Hematopoietic multipotent progenitor cell treated with erythropoietin and hydrocortisone succinate and interleukin-3 and kit ligand, for 8 days (in vitro differentiated cells): ENCODE results near the gene SPEM3.

Source experiments
- DNase-seq: peaks from one replicate; pipeline ENCODE4 v3.0.0-alpha.2; 2015

The SPEM3 gene

DNA sequence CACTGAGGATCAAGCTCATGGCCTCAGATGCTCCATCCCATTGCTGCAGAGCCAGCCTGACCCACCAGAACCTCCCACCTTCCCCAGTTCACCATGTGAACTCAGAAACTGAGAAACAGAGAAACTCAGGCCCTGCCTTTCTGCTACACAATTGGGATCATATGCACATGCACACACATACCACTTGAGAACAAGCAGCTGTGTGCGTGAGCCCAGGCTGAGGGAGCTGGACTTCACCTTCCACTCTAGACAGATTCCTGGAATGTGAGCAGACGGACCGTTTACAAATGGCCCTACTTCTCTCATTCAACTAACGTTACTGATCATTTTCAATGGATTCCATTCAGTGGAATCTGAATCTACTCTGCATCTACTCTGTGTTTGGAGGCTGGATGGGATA, 5.0 kb upstream of the SPEM3 start:
- DNase-seq: no peak

DNA sequence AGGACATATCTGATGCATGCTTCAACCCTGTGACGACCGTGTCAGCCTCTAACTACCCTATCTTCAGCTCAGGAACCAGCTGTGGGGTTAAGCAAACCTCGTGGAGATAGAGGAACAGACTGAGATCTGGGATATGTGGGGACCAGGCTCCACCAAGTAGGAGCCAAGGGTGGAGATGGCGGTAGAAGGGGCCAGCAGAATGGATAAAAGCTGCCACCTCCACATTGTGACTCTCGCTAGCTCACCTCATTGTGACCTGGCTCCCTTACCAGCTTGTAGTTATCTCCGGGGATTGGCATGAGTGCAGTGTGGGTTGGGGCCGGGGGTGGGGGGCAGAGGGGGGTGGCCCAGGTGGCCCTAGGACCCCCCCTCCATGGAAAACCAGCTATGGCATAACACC, 3.3 kb upstream of the SPEM3 start, which contains the start of gene SPEM2:
Gene SPEM2, plus strand, starts transcription at position 301 of the 400 bp plus-strand sequence. Its CDS starts 73 bp downstream, at position 374.
- DNase-seq: no peak

DNA sequence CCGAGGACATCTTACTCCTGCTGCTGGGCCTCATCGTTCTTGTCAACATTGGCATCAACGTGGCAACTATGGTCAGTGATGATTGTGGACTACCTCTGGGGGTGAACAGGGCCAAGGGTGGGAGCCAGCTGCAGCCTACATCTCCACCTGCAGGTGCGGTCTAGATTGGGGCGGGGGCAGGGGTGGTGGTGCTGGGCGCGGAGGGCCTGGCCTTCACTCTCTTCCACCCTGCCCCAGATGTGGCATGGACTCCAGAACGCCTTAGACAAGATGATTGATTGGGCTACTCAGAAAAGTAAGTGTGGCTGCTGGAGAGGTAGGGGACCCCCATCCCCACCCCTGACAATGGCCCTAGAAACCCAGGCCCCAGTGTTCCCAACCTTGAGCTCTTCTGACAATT, 2.9 kb upstream of the SPEM3 start:
- DNase-seq: no peak

DNA sequence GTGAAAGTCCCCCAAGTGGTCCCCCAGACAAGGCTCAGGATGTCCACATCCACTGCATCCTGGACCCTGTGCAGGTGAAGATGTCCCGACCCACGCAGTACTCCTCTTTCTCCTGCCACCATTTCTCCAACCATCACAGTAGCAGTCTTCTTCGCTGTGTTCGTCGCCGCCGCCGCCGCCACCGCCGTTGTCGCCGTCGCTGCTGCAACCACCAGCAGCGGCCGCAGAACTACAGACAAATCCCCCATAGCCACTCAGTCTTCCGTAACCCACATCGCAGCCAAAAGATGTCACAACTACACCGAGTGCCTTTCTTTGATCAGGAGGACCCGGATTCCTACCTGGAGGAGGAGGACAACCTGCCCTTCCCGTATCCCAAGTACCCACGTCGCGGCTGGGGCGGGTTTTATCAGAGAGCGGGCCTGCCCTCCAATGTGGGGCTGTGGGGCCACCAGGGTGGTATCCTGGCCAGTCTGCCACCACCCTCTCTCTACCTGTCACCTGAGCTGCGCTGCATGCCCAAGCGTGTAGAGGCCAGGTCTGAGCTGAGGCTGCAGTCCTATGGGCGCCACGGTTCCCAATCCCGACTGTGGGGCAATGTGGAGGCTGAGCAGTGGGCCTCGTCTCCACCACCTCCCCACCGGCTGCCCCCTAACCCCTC, 2.3 kb upstream of the SPEM3 start:
- no peak for DNase-seq

DNA sequence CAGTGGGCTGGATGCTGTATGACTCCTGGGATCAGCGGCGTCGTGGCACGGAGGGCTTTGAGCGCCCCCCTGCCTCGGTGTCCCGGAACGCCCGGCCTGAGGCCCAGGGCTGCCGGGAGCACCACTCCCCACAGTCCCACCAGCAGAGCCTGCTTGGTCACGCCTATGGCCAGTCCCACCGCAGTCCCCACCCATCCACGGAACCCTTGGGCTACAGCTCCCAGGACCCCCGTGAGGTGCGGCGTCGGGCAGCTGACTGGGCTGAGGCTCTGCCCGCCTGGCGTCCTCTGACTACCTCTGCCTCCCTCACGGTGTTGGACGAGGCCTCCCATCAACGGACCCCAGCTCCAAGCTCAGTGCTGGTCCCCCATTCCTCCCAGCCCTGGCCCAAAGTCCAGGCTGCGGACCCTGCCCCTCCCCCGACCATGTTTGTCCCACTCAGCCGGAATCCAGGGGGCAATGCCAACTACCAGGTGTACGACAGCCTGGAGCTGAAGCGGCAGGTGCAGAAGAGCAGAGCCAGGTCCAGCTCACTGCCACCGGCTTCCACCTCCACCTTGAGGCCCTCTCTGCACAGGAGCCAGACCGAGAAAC, 1.7 kb upstream of the SPEM3 start:
- DNase-seq: no peak

DNA sequence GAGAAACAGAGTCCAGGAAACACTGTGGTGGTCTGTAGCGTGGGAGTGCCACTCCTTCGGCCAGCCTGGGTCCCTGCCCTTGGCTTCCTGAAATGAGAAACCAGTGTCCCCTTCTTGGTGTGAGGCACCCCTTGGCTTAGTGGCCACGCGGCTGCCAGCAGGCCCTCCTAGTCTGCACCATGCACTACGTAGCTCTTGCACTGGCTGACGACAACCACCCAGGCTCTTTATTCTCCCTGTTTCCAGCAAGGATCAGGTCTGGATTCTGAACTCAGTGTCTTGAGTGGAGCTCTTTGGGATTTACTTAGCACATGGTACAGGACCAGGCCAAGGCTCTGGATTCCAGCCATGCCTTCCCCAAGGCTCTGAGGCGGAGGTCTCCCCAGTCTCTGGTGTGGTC, 1.1 kb upstream of the SPEM3 start:
- no peak for DNase-seq

DNA sequence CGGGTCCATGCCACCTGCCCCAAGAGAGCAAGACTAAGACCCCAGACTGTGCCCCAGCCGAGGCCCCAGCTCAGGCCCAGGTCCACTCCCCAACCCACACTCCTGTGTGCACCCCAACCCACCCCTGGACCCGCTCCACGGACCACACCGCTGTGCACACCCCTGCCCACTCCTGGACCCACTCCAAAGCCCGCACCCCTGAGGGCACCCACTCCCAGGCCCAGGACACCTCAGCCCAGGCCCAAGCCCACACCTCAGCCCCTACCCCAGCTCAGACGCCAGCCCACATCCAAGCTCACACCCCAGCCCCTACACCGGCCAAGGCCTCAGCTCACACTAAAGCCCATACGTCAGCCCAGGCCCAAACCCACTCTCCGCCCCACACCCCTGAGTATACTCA, 1.1 kb downstream of the SPEM3 start:
- DNase-seq: no peak

DNA sequence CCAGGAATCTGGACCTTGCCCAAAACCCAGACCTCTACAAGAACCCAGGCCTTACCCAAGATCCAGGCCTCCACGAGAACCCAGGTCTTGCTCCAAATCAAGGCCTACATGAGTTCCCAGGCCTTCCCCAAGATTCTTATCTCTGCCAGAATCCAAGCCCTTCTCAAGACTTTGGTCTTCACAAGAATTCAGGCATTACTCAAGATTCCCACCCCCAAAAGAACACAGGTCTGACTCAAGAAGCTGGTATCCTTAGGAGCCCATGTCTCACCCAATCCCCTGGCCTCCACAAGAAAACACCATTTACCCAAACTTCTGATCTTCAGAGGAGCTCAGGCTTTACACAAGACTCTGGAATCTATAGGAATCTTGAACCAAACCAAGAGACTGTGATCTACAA, 2.6 kb downstream of the SPEM3 start:
- DNase-seq: no peak

DNA sequence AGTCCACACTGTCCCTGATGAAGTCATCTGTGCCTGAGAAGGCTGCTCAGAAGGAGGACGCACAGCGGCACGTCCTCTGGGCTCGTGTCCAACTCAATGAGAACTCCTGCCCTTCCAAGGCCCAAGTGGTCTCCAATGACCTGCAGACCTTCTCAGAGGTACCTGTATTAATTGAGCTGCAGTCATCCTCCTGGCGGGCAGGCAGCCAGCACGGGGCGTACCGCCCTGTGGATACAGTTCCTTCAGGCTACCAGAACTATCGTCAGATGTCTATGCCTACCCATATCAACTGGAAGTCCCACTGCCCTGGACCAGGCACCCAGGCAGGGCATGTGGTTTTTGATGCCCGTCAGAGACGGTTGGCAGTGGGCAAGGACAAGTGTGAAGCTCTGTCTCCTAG, 3.6 kb downstream of the SPEM3 start:
- no peak for DNase-seq

DNA sequence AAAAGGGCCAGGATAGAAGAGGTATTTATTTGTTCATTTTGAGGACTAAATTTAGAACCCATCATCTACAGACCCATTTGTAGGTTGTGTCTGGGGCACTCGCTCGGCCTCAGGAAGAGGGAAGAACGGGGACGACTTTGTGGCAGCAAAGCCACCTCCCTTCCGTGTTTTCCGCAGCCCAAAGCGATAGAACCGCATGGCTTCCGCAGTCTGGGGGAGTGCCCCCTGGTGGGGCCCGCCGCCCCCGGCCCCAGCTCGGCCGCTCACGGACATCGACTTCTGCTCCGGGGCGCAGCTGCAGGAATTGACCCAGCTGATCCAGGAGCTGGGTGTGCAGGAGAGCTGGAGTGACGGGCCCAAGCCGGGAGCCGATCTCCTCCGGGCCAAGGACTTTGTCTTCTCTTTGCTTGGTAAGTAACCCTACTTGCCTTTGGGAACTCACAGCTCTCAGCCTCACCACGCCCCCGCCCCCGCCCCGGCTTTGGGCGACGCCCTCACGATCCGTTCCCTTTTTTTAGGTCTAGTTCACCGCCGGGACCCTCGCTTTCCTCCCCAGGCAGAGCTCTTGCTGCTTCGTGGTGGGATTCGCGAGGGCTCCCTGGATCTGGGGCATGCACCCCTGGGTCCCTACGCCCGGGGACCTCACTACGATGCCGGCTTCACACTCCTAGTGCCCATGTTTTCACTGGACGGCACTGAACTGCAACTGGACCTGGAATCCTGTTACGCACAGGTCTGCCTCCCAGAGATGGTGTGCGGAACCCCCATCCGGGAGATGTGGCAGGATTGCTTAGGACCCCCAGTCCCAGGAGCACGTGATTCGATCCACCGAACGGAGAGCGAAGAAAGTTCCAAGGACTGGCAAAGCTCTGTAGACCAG, 7.3 kb downstream of the SPEM3 start:
- peak; percentile 63 for DNase-seq

DNA sequence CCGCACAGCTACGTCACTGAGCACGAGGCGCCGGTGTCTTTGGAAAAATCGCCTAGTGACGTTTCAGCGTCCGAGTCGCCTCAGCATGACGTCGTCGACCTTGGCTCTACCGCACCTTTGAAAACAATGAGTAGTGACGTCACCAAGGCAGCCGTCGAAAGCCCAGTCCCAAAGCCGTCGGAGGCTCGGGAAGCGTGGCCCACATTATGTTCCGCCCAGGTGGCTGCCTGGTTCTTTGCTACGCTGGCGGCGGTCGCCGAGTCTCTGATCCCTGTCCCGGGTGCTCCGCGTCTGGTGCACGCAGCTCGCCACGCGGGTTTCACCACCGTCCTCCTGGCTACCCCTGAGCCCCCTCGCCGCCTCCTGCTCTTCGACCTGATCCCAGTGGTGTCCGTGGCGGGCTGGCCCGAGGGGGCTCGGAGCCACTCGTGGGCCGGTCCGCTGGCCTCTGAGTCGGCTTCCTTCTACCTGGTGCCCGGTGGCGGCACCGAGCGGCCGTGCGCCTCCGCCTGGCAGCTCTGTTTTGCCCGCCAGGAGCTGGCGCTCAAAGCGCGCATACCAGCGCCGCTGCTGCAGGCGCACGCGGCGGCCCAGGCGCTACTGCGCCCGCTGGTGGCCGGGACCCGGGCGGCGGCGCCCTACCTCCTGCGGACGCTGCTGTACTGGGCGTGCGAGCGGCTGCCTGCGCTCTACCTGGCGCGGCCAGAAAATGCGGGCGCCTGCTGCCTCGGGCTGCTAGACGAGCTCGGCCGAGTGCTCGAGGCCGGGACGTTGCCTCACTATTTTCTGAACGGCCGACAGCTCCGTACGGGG, 8.1 kb downstream of the SPEM3 start:
- DNase-seq: peak; percentile 81

DNA sequence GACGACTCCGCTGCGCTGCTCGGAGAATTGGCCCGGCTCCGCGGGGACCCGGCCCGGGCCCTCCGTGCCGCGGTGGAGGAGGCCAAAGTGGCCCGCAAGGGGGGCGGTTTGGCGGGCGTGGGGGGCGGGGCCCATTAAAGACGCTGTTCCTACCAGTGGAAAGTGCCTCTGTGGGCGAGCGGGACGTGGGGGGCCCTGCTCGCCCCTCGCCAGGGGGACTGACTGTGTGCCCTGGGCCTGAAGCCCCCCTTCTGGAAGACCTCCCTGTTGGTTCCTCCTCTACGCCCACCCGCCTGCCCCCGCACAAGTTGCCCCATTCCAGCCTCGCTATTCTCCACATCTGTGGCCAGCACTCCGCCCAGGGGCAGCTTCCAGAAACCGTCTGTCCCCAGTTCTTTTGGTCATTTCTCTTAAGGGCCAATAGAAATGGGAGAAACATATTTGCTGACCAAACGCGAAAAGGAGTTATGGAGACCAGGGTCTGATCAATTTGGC, 8.8 kb downstream of the SPEM3 start:
- no peak for DNase-seq

DNA sequence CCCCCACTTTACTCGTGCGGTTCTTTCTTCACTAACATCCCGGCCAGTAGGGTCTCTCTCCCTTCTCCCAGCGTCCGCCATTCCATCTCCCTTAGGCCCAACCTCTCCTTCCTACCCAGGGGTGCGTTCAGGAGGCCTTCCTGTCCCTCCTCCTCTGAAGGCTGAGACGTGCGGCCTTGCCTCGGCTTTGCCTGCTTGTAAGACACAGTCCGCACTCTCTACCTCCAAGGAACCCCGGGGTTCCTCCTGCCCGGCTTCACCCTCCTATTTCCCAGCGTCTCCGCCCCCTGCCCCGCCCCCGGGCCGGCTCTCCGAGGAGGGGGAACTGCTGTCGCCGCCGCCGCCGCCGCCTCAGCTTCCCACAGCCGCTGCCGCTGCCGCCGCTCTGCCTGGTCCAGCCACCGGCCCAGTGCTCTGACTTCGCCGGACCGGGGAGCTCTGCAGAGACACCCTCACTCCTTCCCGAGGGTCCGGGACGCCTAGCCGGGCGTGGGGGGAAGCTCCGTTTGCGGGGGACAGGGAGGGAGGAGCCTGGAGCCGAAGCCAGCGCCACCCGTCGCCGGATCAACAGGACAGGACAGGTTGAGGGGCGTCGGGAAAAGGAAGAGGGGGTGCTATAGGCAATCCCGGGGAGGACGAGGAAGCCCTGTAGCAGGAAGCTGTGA, 9.4 kb downstream of the SPEM3 start:
- DNase-seq: peak; percentile 35

DNA sequence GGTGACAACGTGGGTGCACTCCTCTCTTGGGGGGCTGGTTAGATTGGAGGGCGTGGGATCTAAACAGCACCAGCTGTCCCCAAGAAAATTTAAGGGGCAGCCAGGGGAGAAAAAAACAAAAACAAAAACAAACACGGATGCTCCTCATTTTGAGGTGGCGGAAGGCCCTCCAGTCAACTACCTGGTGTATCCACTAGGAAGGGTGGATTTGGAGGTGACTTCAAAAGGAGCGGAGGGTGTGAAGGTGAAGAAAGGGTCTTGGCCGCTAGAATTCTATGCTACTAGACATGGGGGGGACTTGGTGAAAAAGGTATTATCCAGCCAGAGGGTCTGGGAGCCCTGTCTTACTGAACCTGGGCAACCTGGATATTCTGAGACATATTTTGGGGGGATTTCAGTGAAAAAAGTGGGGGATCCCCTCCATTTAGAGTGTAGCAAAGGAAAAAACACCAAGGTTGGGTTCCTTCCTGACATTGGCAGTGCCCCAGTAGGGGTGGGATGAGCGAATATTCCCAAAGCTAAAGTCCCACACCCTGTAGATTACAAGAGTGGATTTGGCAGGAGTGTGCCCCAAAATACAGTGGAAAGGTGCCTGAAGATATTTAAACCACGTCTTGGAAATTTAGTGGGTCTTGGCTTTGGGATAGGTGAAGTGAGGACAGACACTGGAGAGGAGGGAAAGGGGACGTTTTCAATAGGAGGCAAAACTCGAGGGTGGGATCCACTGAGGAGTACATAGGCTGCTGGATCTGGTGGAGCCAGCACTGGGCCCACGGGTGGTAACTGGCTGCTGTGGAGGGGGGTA, 10.2 kb downstream of the SPEM3 start:
- no peak for DNase-seq

DNA sequence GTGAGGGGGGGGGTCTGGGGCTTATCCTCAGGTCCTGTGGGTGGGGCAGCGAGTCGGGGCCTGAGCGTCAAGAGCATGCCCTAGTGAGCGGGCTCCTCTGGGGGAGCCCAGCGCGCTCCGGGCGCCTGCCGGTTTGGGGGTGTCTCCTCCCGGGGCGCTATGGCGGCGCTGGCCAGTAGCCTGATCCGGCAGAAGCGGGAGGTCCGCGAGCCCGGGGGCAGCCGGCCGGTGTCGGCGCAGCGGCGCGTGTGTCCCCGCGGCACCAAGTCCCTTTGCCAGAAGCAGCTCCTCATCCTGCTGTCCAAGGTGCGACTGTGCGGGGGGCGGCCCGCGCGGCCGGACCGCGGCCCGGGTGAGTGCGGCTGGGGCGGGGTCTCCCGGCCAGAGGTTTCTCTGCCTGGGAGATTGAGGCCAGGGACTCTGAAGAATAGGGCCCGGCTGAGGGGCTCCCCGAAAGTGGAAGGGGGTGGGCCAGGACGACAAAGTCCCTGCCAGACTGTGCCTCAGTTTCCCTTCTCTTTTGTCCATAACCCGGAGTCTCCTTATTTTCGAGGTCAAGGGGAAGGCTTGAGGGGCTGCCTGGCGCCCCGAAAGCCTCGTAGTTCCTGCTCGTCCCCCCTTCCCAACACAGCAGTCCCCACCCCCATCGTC, 10.9 kb downstream of the SPEM3 start, which contains the start of gene FGF11:
Gene FGF11, plus strand, starts transcription at position 51 of the 651 bp plus-strand sequence. Its CDS starts 109 bp downstream, at position 160.
- no peak for DNase-seq

DNA sequence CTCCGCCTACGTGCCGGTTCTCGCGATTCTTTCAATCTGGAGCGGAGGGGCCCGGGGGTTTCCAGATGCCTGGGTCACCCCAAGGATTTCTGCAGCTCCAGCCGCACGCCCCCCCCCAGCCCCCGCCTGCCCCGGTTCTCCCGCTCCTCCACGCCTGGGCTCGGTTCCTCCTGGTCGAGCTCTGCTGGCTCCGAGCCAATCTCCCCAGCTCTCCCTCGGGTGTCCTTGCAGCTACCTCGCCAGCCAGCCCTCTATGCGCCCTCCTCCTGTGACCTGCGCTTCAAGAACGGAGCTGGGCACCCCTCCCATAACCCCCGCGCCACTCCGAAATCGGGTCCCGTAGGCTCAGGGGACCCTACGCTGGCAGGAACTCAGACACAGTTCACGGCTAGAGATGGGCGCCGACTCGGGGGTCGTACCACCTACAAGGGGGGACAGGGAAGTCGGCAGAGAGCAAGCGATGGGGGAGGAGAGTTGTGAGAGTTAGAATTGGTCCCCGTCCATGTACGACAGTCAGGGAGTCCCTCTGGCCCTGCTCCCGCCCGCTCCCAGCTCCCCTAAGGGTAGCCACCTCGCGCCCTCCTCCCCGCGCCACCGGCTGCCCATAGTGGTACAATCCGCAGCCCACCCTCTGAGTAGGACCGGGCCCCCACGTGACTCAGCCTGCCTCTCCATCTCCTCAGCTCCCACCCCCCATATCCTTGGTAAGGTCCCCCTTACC, 11.6 kb downstream of the SPEM3 start:
- peak; percentile 21 for DNase-seq

DNA sequence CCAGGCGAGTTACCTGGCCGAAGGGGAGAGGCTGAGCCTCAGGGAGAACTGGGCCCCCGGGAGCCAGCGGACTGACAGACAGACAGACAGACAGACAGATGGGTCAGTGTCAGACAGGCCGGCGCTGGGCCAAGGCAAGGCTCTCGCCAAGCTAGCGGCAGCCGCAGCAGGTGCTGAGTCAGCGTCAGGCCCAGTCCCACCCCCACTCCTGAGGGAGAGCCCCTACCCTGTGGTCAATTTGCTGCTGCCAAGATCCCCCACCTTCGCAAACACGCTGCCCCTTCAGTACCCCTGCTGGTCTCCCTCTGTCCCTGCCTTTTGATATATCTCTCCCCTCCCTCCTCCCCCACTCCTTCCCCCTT, 12.2 kb downstream of the SPEM3 start:
- DNase-seq: no peak

DNA sequence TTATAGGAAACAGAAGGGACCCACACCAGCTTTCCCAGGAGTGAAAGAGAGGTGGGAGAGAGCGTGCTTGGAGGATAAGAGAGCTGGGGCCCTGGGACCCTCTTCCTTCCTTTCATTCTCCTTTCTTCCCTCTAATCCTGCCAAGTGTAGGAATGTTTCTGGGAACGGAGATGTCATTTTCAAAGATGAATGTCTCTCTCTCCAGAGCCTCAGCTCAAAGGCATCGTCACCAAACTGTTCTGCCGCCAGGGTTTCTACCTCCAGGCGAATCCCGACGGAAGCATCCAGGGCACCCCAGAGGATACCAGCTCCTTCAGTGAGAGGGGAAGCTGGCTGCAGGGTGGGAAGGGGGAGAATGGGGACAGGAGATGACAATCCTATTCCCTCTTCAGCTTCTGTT, 12.6 kb downstream of the SPEM3 start:
- DNase-seq: no peak

DNA sequence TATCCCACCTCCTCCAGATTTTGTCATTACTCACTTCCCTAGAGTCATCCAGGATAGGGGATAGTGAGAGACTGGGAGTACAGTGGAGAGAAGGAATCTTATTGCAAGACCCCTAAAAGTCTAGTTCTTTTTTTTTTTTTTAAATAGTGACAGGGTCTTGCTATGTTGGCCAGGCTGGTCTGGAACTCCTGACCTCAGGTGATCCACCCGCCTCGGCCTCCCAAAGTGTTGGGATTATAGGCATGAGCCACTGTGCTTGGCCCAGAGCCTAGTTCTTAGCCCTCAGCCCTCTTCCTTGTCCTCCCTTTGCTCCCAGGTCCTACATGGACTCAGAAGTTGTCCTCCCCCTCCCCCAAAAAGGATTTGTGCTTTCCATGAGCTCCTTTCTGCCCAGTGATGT, 13.5 kb downstream of the SPEM3 start:
- no peak for DNase-seq
